Keratinocyte (primary cell): ENCODE measurements around the gene RBM19. TPM values are rescaled to one million over a fixed set of nuclear protein-coding genes. Genes with fewer than 3 reads are reported as not detected.

Experiments used
- DNase-seq: peaks from one replicate; pipeline ENCODE4 v3.0.0-alpha.2; 2011; ENCODE audit warnings: low read depth, missing footprints, low spot score
- FAIRE-seq: peaks from 2 replicates; lab custom pipeline; 2011; peaks lifted over from hg19 to GRCh38; lab: Jason Lieb, UNC
- H2AFZ ChIP-seq: 2 replicates; pipeline ENCODE4 v1.6.0; 2012; ENCODE audit warnings: low read length, control low read depth, inconsistent platforms; ENCODE audit not compliant: control insufficient read depth
- H3K27ac ChIP-seq: 2 replicates; pipeline ENCODE4 v1.5.1; 2011; ENCODE audit warnings: low read length; ENCODE audit not compliant: control insufficient read depth, insufficient read depth
- H3K27me3 ChIP-seq: 3 replicates; pipeline ENCODE4 v1.6.0; 2011; ENCODE audit warnings: low read length; ENCODE audit not compliant: control insufficient read depth, insufficient read depth; ENCODE audit errors: extremely low read depth
- H3K36me3 ChIP-seq, 2 experiments: 2 replicates in 1 of 2; 3 replicates in 1 of 2; pipeline ENCODE4 v1.5.1; 2011; ENCODE audit warnings: low read length in 2 of 2, mild to moderate bottlenecking in 1 of 2; ENCODE audit not compliant: control insufficient read depth in 2 of 2, insufficient read depth in 2 of 2; ENCODE audit errors: extremely low read depth in 1 of 2
- H3K4me1 ChIP-seq: 3 replicates; pipeline ENCODE4 v1.5.1; 2011; ENCODE audit warnings: low read length; ENCODE audit not compliant: control insufficient read depth, insufficient read depth; ENCODE audit errors: extremely low read depth
- H3K4me2 ChIP-seq: 3 replicates; pipeline ENCODE4 v1.6.0; 2011; ENCODE audit warnings: low read depth, low read length; ENCODE audit not compliant: control insufficient read depth, insufficient read depth; ENCODE audit errors: extremely low read depth
- H3K4me3 ChIP-seq, 3 experiments: fragments of 200-600 bp in 1 of 3; sonication (generic) in 1 of 3; 2 replicates in 2 of 3; 3 replicates in 1 of 3; pipeline ENCODE4 v1.5.1; 2011 to 2016; ENCODE audit warnings: low read length in 3 of 3, mild to moderate bottlenecking in 3 of 3, control low read depth in 2 of 3, inconsistent platforms in 1 of 3, low read depth in 1 of 3, mixed read lengths in 1 of 3, mixed run types in 1 of 3, moderate library complexity in 1 of 3; ENCODE audit not compliant: control insufficient read depth in 2 of 3, insufficient read depth in 2 of 3; ENCODE audit errors: extremely low read depth in 1 of 3
- H3K79me2 ChIP-seq: 2 replicates; pipeline ENCODE4 v1.6.0; 2012; ENCODE audit warnings: low read length; ENCODE audit not compliant: control insufficient read depth, insufficient read depth
- H3K9ac ChIP-seq: 3 replicates; pipeline ENCODE4 v1.6.0; 2011; ENCODE audit warnings: low read length; ENCODE audit not compliant: control insufficient read depth, insufficient read depth; ENCODE audit errors: extremely low read depth
- H3K9me1 ChIP-seq: 3 replicates; pipeline ENCODE4 v1.6.0; 2011; ENCODE audit warnings: low read length; ENCODE audit not compliant: control insufficient read depth, insufficient read depth; ENCODE audit errors: extremely low read depth
- H3K9me3 ChIP-seq: 2 replicates; pipeline ENCODE4 v1.5.1; 2012; ENCODE audit warnings: low read depth, low read length; ENCODE audit not compliant: control insufficient read depth
- H4K20me1 ChIP-seq: 3 replicates; pipeline ENCODE4 v1.6.0; 2011; ENCODE audit warnings: low read length; ENCODE audit not compliant: control insufficient read depth, insufficient read depth; ENCODE audit errors: extremely low read depth
- CTCF ChIP-seq, 3 experiments: IDR thresholded peaks in 1 of 3; conservative IDR thresholded peaks in 1 of 3; optimal IDR thresholded peaks in 1 of 3; 2 replicates in 2 of 3; 3 replicates in 1 of 3; pipeline versions ENCODE3 to v1.5.1; 2011; ENCODE audit warnings: low read length in 3 of 3, mild to moderate bottlenecking in 3 of 3, moderate library complexity in 2 of 3, control low read depth in 1 of 3, inconsistent platforms in 1 of 3; ENCODE audit not compliant: insufficient read depth in 2 of 3; ENCODE audit errors: extremely low read depth in 1 of 3
- EZH2 ChIP-seq: IDR thresholded peaks from one replicate; pipeline ENCODE4 v1.6.1; 2012; ENCODE audit warnings: inconsistent platforms, mild to moderate bottlenecking, low read length, moderate library complexity
- dilution Hi-C: fragments of 300-500 bp; cut with MboI; formaldehyde crosslinking; loops from one replicate; pipeline ENCODE4 v1.7.0; 2020; ENCODE audit warnings: low sequenced_read_pairs; ENCODE audit not compliant: extremely low pct_ligation_motif_present
- polyA plus RNA-seq, 5 experiments: library from polyadenylated mRNA; depleted of rRNA in 3 of 5; stranded (reverse) in 3 of 5; stranded (forward) in 1 of 5; unstranded in 1 of 5; fragments of >200 nt; gene quantifications; 1 replicate in 1 of 5; 2 replicates in 3 of 5; 3 replicates in 1 of 5; pipeline versions ENCODE4 v1.2.1 to v1.2.3, GENCODE V29; 2011 to 2012; ENCODE audit warnings: missing spikeins in 2 of 5, low read depth in 1 of 5, low replicate concordance in 1 of 5

RBM19 gene
- polyA plus RNA-seq, 1 donor (not counting 4 experiments of a cell fraction or from before 2014, with no cell fraction given), result 14.6 TPM

- H4K20me1 ChIP-seq, result no peaks in the 10 kb centered on the region
- DNase-seq (no peak), FAIRE-seq (no peak)
- TF ChIP-seq EZH2 (no peak), CTCF (optimal IDR thresholded peaks at IDR 0.05 in 1 of 3, IDR thresholded peaks at IDR 0.05 in 1 of 3, conservative IDR thresholded peaks at IDR 0.05 in 1 of 3; ENCODE audit: extremely low read depth in 1 of 3, insufficient read depth in 2 of 3, low read length in 3 of 3) (no peak)
- dilution Hi-C loops, result no loop called here
- no peaks in the 10 kb centered on the region for H3K79me2 ChIP-seq
- H3K9me3 ChIP-seq, result no peaks in the 10 kb centered on the region
- H3K9ac ChIP-seq, result no peak overlapping the region
- no peak overlapping the region for H2AFZ ChIP-seq
- H3K27me3 ChIP-seq, result no peaks in the 10 kb centered on the region
- H3K9me1 ChIP-seq, result no peaks in the 10 kb centered on the region
- H3K4me3 ChIP-seq, result no peak overlapping the region
- no peaks in the 10 kb centered on the region for H3K4me1 ChIP-seq
- peaks cover 0 to 6% of the 10 kb centered on the region in 2 experiments for H3K36me3 ChIP-seq
- H3K4me2 ChIP-seq, result no peak overlapping the region
- no peak overlapping the region for H3K27ac ChIP-seq
Observed at GRCh38 chr12:113868365-113868764, 97.8 kb downstream of the RBM19 start.

- Histone ChIP-seq H3K4me1 (no peaks in the 10 kb centered on the region), H3K36me3 (peaks cover 0 to 6% of the 10 kb centered on the region in 2 experiments), H3K9me1 (no peaks in the 10 kb centered on the region), H3K9me3 (no peaks in the 10 kb centered on the region), H3K4me2 (no peak overlapping the region), H3K4me3 (no peak overlapping the region), H3K79me2 (no peaks in the 10 kb centered on the region), H3K9ac (no peak overlapping the region), H3K27ac (no peak overlapping the region), H3K27me3 (no peaks in the 10 kb centered on the region), H4K20me1 (no peaks in the 10 kb centered on the region), H2AFZ (no peak overlapping the region)
- FAIRE-seq (no peak), DNase-seq (no peak)
- TF ChIP-seq CTCF (optimal IDR thresholded peaks at IDR 0.05 in 1 of 3, IDR thresholded peaks at IDR 0.05 in 1 of 3, conservative IDR thresholded peaks at IDR 0.05 in 1 of 3; ENCODE audit: extremely low read depth in 1 of 3, insufficient read depth in 2 of 3, low read length in 3 of 3) (peak; percentile 27 to 43 (median 32)), EZH2 (no peak)
- dilution Hi-C loops, result no loop called here
Observed at GRCh38 chr12:113867258-113867657, 98.9 kb downstream of the RBM19 start.
